Measurements from ENCODE around the gene PTPRM. TPM values are rescaled to one million over a fixed set of nuclear protein-coding genes. Genes with fewer than 3 reads are reported as not detected.

The PTPRM gene
- total RNA-seq, 4 donors from 2014 or later: 81.5 to 98.9 (median 86.8) TPM

GRCh38 chr18:8379187-8379941, 812.2 kb downstream of the PTPRM start:
- no peak for TF ChIP-seq EP300 (IDR thresholded peaks at IDR 0.05)
- no peak for TF ChIP-seq CTCF (IDR thresholded peaks at IDR 0.05)
- no peak for TF ChIP-seq POLR2AphosphoS5 (IDR thresholded peaks at IDR 0.05)
- TF ChIP-seq POLR2A (IDR thresholded peaks at IDR 0.05): no peak
- Histone ChIP-seq H3K36me3 (peaks cover 0 to 75% of the 10 kb centered on the region in 2 donors), H3K9me3 (no peaks in the 10 kb centered on the region), H3K4me3 (no peak overlapping the region), H3K27ac (no peak overlapping the region), H3K27me3 (no peaks in the 10 kb centered on the region), H3K4me1 (no peaks in the 10 kb centered on the region)
- no peak for ATAC-seq
- WGBS, 2 donors (ENCODE audit: low coverage in 1 of 2): 93% methylated on average over 2 to 11 of the region's 19 CpGs

GRCh38 chr18:8380006-8380405, 812.9 kb downstream of the PTPRM start:
- 96% methylated on average over 1 to 2 of the region's 2 CpGs for WGBS, 2 donors (ENCODE audit: low coverage in 1 of 2)
- no peaks in the 10 kb centered on the region for H3K9me3 ChIP-seq
- H3K4me1 ChIP-seq: no peaks in the 10 kb centered on the region
- H3K36me3 ChIP-seq: peaks cover 0 to 82% of the 10 kb centered on the region in 2 donors
- ATAC-seq: no peak
- H3K27me3 ChIP-seq: no peaks in the 10 kb centered on the region
- no peak overlapping the region for H3K4me3 ChIP-seq
- TF ChIP-seq CTCF (IDR thresholded peaks at IDR 0.05): no peak
- TF ChIP-seq EP300 (IDR thresholded peaks at IDR 0.05): no peak
- TF ChIP-seq POLR2AphosphoS5 (IDR thresholded peaks at IDR 0.05): no peak
- TF ChIP-seq POLR2A (IDR thresholded peaks at IDR 0.05): no peak
- no peak overlapping the region for H3K27ac ChIP-seq

GRCh38 chr18:8380926-8381325, 813.8 kb downstream of the PTPRM start:
- Histone ChIP-seq H3K27me3 (no peaks in the 10 kb centered on the region), H3K36me3 (peaks cover 0 to 86% of the 10 kb centered on the region in 2 donors), H3K4me3 (no peak overlapping the region), H3K27ac (no peak overlapping the region), H3K4me1 (no peaks in the 10 kb centered on the region), H3K9me3 (no peaks in the 10 kb centered on the region)
- TF ChIP-seq EP300 (IDR thresholded peaks at IDR 0.05) (no peak), CTCF (IDR thresholded peaks at IDR 0.05) (no peak), POLR2A (IDR thresholded peaks at IDR 0.05) (no peak), POLR2AphosphoS5 (IDR thresholded peaks at IDR 0.05) (no peak)
- 77 to 92% methylated on average over 2 of the region's 2 CpGs for WGBS, 2 donors (ENCODE audit: low coverage in 1 of 2)
- no peak for ATAC-seq

GRCh38 chr18:8381821-8382459, 814.8 kb downstream of the PTPRM start:
- ATAC-seq: no peak
- 77 to 87% methylated on average over 9 of the region's 9 CpGs for WGBS, 2 donors (ENCODE audit: low coverage in 1 of 2)
- H3K9me3 ChIP-seq: no peaks in the 10 kb centered on the region
- H3K4me1 ChIP-seq: no peaks in the 10 kb centered on the region
- no peak for TF ChIP-seq POLR2A (IDR thresholded peaks at IDR 0.05)
- no peak for TF ChIP-seq POLR2AphosphoS5 (IDR thresholded peaks at IDR 0.05)
- TF ChIP-seq CTCF (IDR thresholded peaks at IDR 0.05): no peak
- TF ChIP-seq EP300 (IDR thresholded peaks at IDR 0.05): no peak
- H3K27me3 ChIP-seq: no peaks in the 10 kb centered on the region
- H3K4me3 ChIP-seq: no peak overlapping the region
- H3K27ac ChIP-seq: no peak overlapping the region
- peaks cover 0 to 86% of the 10 kb centered on the region in 2 donors for H3K36me3 ChIP-seq

- Histone ChIP-seq H3K9me3 (no peaks in the 10 kb centered on the region), H3K27ac (no peak overlapping the region), H3K4me3 (no peak overlapping the region), H3K4me1 (no peaks in the 10 kb centered on the region), H3K27me3 (no peaks in the 10 kb centered on the region), H3K36me3 (peaks cover 0 to 91% of the 10 kb centered on the region in 2 donors)
- ATAC-seq: no peak
- TF ChIP-seq EP300 (IDR thresholded peaks at IDR 0.05) (no peak), POLR2AphosphoS5 (IDR thresholded peaks at IDR 0.05) (no peak), POLR2A (IDR thresholded peaks at IDR 0.05) (no peak), CTCF (IDR thresholded peaks at IDR 0.05) (no peak)
- 83 to 92% methylated on average over 1 to 4 of the region's 4 CpGs for WGBS, 2 donors (ENCODE audit: low coverage in 1 of 2)
These were observed 818.3 kb downstream of the PTPRM start for GRCh38 chr18:8385400-8385799.

Measured in gastroesophageal sphincter (tissue), 4 donors.